Esophagus squamous epithelium (tissue), 5 donors: Measurements from ENCODE around the gene PCDHGA6. TPM values are rescaled to one million over a fixed set of nuclear protein-coding genes. Genes with fewer than 3 reads are reported as not detected.

Source experiments
- DNase-seq: peaks from one replicate; lab custom pipeline; 2025; lab: John Stamatoyannopoulos, UW
- H3K27ac ChIP-seq, 4 donors: fragments of 200-600 bp; sonication (generic); one replicate each; pipeline ENCODE4 v1.5.1; 2016 to 2019; ENCODE audit warnings: mild to moderate bottlenecking in 1 of 4
- H3K27me3 ChIP-seq, 4 donors: fragments of 200-600 bp; sonication (generic); 1 replicate in 3 of 4; 2 replicates in 1 of 4; pipeline versions ENCODE4 v1.5.1 to v1.6.0; 2017 to 2021; ENCODE audit warnings: antibody characterized with exemption in 1 of 4
- H3K36me3 ChIP-seq, 3 donors: fragments of 200-600 bp; sonication (generic); one replicate each; pipeline ENCODE4 v1.5.1; 2016 to 2019
- H3K4me1 ChIP-seq, 3 donors: fragments of 200-600 bp; sonication (generic); one replicate each; pipeline ENCODE4 v1.5.1; 2017 to 2019
- H3K4me3 ChIP-seq, 4 donors: fragments of 200-600 bp; sonication (generic); 1 replicate in 3 of 4; 2 replicates in 1 of 4; pipeline ENCODE4 v1.5.1; 2016 to 2019; ENCODE audit warnings: mild to moderate bottlenecking in 2 of 4, moderate library complexity in 1 of 4
- H3K9me3 ChIP-seq, 3 donors: fragments of 200-600 bp; sonication (generic); one replicate each; pipeline ENCODE4 v1.5.1; 2016 to 2019
- CTCF ChIP-seq, 6 experiments: fragments of 450-650 bp in 4 of 6; fragments of 200-600 bp in 2 of 6; sonication (generic) in 2 of 6; IDR thresholded peaks; one replicate each; pipeline ENCODE4 v1.5.1; 2016 to 2019; ENCODE audit warnings: antibody characterized with exemption in 6 of 6, mild to moderate bottlenecking in 4 of 6, moderate library complexity in 4 of 6
- POLR2A ChIP-seq, 4 donors: fragments of 450-650 bp; IDR thresholded peaks; one replicate each; pipeline ENCODE4 v1.6.1; 2017; ENCODE audit warnings: antibody characterized with exemption in 4 of 4, mild to moderate bottlenecking in 4 of 4, moderate library complexity in 3 of 4
- WGBS, 2 donors: methylation state at CpG; one replicate each; pipeline ENCODE4 v1.1.5; 2018; 5-methylcytosine and 5-hydroxymethylcytosine counted together
- intact Hi-C: fragments of 100-400 bp; cut with DNase I; formaldehyde crosslinking; loops from one replicate; pipeline ENCODE4 v1.15.0; 2022
- total RNA-seq, 4 donors: library from RNA; depleted of rRNA; stranded (reverse); fragments of >200 nt; gene quantifications; one replicate each; pipeline ENCODE4 v1.1.0, GENCODE V29; 2016
- donor health status: DM: yes; HTN: yes; CAD: no.

PCDHGA6 gene
- total RNA-seq, 4 donors from 2014 or later = 0.76 to 2.9 (median 2.0) TPM

- peak overlapping the region in 1 of 4 donors; percentile 5 for H3K4me3 ChIP-seq
- no CpG with 5 or more reads among the region's 42 CpGs for WGBS, 2 donors
- peaks cover 29 to 100% (median 93%) of the 10 kb centered on the region in 3 donors for H3K9me3 ChIP-seq
- no peak for TF ChIP-seq CTCF (IDR thresholded peaks at IDR 0.05)
- no peak overlapping the region for H3K27ac ChIP-seq
- intact Hi-C loops = no loop called here
- peaks cover 0 to 9% (median 0%) of the 10 kb centered on the region in 3 donors for H3K36me3 ChIP-seq
- peaks cover 0 to 8% (median 0%) of the 10 kb centered on the region in 3 donors for H3K4me1 ChIP-seq
- DNase-seq = no peak
- peaks cover 0 to 39% (median 0%) of the 10 kb centered on the region in 4 donors for H3K27me3 ChIP-seq
Observed at GRCh38 chr5:141422742-141423291, 49.1 kb downstream of the PCDHGA6 start.

GRCh38 chr5:141427783-141428426, 54.2 kb downstream of the PCDHGA6 start:
- Histone ChIP-seq H3K27ac (no peak overlapping the region), H3K36me3 (no peaks in the 10 kb centered on the region), H3K4me3 (peak overlapping the region in 1 of 4 donors; percentile 8), H3K27me3 (peaks cover 0 to 12% (median 0%) of the 10 kb centered on the region in 4 donors), H3K4me1 (peaks cover 0 to 12% (median 0%) of the 10 kb centered on the region in 3 donors), H3K9me3 (peaks cover 15 to 100% (median 90%) of the 10 kb centered on the region in 3 donors)
- TF ChIP-seq CTCF (IDR thresholded peaks at IDR 0.05) (no peak), POLR2A (IDR thresholded peaks at IDR 0.05) (no peak)
- WGBS, 2 donors = 53 to 57% methylated on average over 18 to 28 of the region's 53 CpGs
- no peak for DNase-seq
- intact Hi-C loops = no loop called here

Other genes with a start within 250 kb of the PCDHGA6 start
- gene PCDHB5, start 238.7 kb upstream of the PCDHGA6 start, total RNA-seq = 1 to 10 TPM in 2 of 4 donors, under 1 TPM in 2; 0.11 to 1.3 (median 0.86) TPM
- gene PCDHB6, start 223.8 kb upstream of the PCDHGA6 start, total RNA-seq = under 1 TPM in 1 of 4 donors, not detected in 3; 0.19 TPM
- gene PCDHB7, start 201.2 kb upstream of the PCDHGA6 start, total RNA-seq = under 1 TPM in 3 of 4 donors, not detected in 1; 0.76 to 0.95 (median 0.87) TPM
- under 1 TPM in 3 of 4 donors, not detected in 1; 0.09 to 0.38 (median 0.32) TPM for gene PCDHB8, start 196.1 kb upstream of the PCDHGA6 start, total RNA-seq
- 1 to 10 TPM in 1 of 4 donors, under 1 TPM in 3; 0.11 to 1.3 (median 0.61) TPM for gene PCDHB16, start 191.5 kb upstream of the PCDHGA6 start, total RNA-seq
- gene PCDHB9, start 186.7 kb upstream of the PCDHGA6 start, total RNA-seq = under 1 TPM in 3 of 4 donors, not detected in 1; 0.30 to 0.57 (median 0.44) TPM
- 1 to 10 TPM in 2 of 4 donors, under 1 TPM in 2; 0.26 to 1.3 (median 0.76) TPM for gene PCDHB10, start 181.5 kb upstream of the PCDHGA6 start, total RNA-seq
- 1 to 10 TPM in 1 of 4 donors, under 1 TPM in 3; 0.26 to 2.1 (median 0.49) TPM for gene PCDHB11, start 174.3 kb upstream of the PCDHGA6 start, total RNA-seq
- gene PCDHB12, start 165.2 kb upstream of the PCDHGA6 start, total RNA-seq = 1 to 10 TPM in 3 of 4 donors, under 1 TPM in 1; 0.22 to 2.6 (median 1.6) TPM
- gene PCDHB13, start 160.0 kb upstream of the PCDHGA6 start, total RNA-seq = 1 to 10 TPM; 2.0 to 2.7 (median 2.3) TPM
- 1 to 10 TPM; 1.5 to 2.9 (median 2.4) TPM for gene PCDHB14, start 150.5 kb upstream of the PCDHGA6 start, total RNA-seq
- 1 to 10 TPM in 2 of 4 donors, under 1 TPM in 2; 0.09 to 1.3 (median 1.0) TPM for gene PCDHB15, start 128.5 kb upstream of the PCDHGA6 start, total RNA-seq
- 1 to 10 TPM in 1 of 4 donors, under 1 TPM in 3; 0.29 to 2.2 (median 0.87) TPM for gene SLC25A2, start 69.8 kb upstream of the PCDHGA6 start, total RNA-seq
- gene TAF7, start 53.1 kb upstream of the PCDHGA6 start, total RNA-seq = 10 to 100 TPM; 29.8 to 42.3 (median 35.6) TPM
- under 1 TPM; 0.19 to 0.66 (median 0.34) TPM for gene PCDHGA1, start 43.4 kb upstream of the PCDHGA6 start, total RNA-seq
- gene PCDHGA2, start 35.1 kb upstream of the PCDHGA6 start, total RNA-seq = 1 to 10 TPM in 1 of 4 donors, under 1 TPM in 3; 0.15 to 2.9 (median 0.61) TPM
- gene PCDHGA3, start 30.1 kb upstream of the PCDHGA6 start, total RNA-seq = 1 to 10 TPM in 1 of 4 donors, under 1 TPM in 3; 0.45 to 1.5 (median 0.52) TPM
- gene PCDHGB1, start 23.8 kb upstream of the PCDHGA6 start, total RNA-seq = 1 to 10 TPM in 3 of 4 donors, under 1 TPM in 1; 0.29 to 1.9 (median 1.5) TPM
- 1 to 10 TPM in 2 of 4 donors, under 1 TPM in 2; 0.12 to 2.9 (median 1.1) TPM for gene PCDHGA4, start 18.9 kb upstream of the PCDHGA6 start, total RNA-seq
- gene PCDHGB2, start 13.9 kb upstream of the PCDHGA6 start, total RNA-seq = 1 to 10 TPM in 3 of 4 donors, under 1 TPM in 1; 0.09 to 2.9 (median 1.8) TPM
- 1 to 10 TPM in 3 of 4 donors, under 1 TPM in 1; 0.38 to 2.3 (median 1.8) TPM for gene PCDHGA5, start 9.7 kb upstream of the PCDHGA6 start, total RNA-seq
- gene PCDHGB3, start 3.6 kb upstream of the PCDHGA6 start, total RNA-seq = 1 to 10 TPM in 3 of 4 donors, under 1 TPM in 1; 0.26 to 2.7 (median 2.2) TPM
- 1 to 10 TPM in 3 of 4 donors, under 1 TPM in 1; 0.32 to 3.2 (median 2.5) TPM for gene PCDHGA7, start 8.9 kb downstream of the PCDHGA6 start, total RNA-seq
- 1 to 10 TPM; 1.2 to 3.8 (median 2.8) TPM for gene PCDHGB4, start 13.8 kb downstream of the PCDHGA6 start, total RNA-seq
- gene PCDHGA8, start 18.7 kb downstream of the PCDHGA6 start, total RNA-seq = 1 to 10 TPM in 3 of 4 donors, under 1 TPM in 1; 0.41 to 1.7 (median 1.4) TPM
- 1 to 10 TPM; 5.5 to 7.5 (median 6.7) TPM for gene PCDHGB5, start 24.1 kb downstream of the PCDHGA6 start, total RNA-seq
- gene PCDHGA9, start 28.9 kb downstream of the PCDHGA6 start, total RNA-seq = 1 to 10 TPM; 3.8 to 5.5 (median 5.1) TPM
- gene PCDHGB6, start 34.1 kb downstream of the PCDHGA6 start, total RNA-seq = 1 to 10 TPM; 1.4 to 5.7 (median 4.2) TPM
- gene PCDHGA10, start 39.1 kb downstream of the PCDHGA6 start, total RNA-seq = 1 to 10 TPM; 4.1 to 8.0 (median 7.3) TPM
- 10 to 100 TPM in 1 of 4 donors, 1 to 10 TPM in 3; 4.1 to 10.9 (median 5.8) TPM for gene PCDHGB7, start 43.8 kb downstream of the PCDHGA6 start, total RNA-seq
- 1 to 10 TPM; 1.1 to 4.2 (median 3.5) TPM for gene PCDHGA11, start 47.2 kb downstream of the PCDHGA6 start, total RNA-seq
- gene PCDHGA12, start 56.6 kb downstream of the PCDHGA6 start, total RNA-seq = 1 to 10 TPM; 2.0 to 8.0 (median 2.5) TPM
- gene PCDHGC3, start 102.1 kb downstream of the PCDHGA6 start, total RNA-seq = 10 to 100 TPM; 36.6 to 52.5 (median 38.6) TPM
- 1 to 10 TPM in 3 of 4 donors, under 1 TPM in 1; 0.21 to 3.3 (median 2.1) TPM for gene PCDHGC4, start 111.1 kb downstream of the PCDHGA6 start, total RNA-seq
- 1 to 10 TPM in 3 of 4 donors, under 1 TPM in 1; 0.26 to 1.7 (median 1.5) TPM for gene PCDHGC5, start 115.2 kb downstream of the PCDHGA6 start, total RNA-seq
- 100 to 1,000 TPM in 3 of 4 donors, 10 to 100 TPM in 1; 63.0 to 157 (median 124) TPM for gene DIAPH1, start 245.1 kb downstream of the PCDHGA6 start, total RNA-seq